GM19035 (cell line): ENCODE measurements around the gene OCA2.

Source experiments
- ATAC-seq: cut with Tn5 transposase; IDR thresholded peaks from one replicate; pipeline ENCODE4 v1.9.1; 2021; ENCODE audit not compliant: unreplicated experiment

Gene OCA2

DNA sequence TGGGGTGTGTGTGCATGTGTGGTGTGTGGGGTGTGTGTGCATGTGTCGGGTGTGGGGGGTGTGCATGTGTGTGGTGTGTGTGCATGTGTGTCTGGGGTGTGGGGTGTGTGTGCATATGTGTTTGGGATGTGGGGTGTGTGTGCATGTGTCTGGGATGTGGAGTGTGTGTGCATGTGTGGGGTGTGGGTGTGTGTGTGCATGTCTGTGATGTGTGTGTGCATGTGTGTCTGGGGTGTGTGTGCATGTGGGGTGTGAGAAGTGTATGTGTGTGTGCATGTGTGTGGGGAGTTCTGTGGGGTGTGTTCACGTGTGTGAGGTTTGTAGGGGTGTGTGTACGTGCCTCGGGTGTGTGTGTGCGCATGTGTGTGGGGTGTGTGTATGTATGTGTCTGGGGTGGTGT lies 6.7 kb upstream of the OCA2 start:
- no peak for ATAC-seq

DNA sequence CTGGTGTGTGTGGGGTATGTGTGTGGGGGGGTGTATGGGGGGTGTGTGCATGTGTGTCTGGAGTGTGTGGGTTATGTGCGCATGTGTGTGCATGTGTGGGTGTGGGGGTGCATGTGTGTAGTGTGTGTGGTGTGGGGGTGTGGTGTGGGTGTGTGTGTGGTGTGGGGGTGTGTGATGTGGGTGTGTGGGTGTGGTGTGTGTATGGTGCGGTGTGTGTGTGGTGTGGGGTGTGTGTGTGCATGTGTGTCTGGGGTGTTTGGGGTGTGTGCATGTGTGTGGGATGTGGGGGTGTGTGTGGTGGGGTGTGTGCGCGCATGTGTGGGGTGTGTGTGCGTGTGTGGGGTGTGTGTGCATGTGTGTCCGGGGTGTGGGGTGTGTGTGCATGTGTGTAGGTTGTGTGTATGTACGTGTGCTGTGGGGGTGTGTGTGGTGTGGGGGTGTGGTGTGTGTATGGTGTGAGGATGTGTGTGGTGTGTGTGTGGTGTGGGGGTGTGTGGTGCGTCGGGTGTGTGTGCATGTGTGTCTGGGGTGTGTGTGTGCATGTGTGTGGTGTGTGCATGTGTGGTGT lies 6.2 kb upstream of the OCA2 start:
- ATAC-seq = no peak

DNA sequence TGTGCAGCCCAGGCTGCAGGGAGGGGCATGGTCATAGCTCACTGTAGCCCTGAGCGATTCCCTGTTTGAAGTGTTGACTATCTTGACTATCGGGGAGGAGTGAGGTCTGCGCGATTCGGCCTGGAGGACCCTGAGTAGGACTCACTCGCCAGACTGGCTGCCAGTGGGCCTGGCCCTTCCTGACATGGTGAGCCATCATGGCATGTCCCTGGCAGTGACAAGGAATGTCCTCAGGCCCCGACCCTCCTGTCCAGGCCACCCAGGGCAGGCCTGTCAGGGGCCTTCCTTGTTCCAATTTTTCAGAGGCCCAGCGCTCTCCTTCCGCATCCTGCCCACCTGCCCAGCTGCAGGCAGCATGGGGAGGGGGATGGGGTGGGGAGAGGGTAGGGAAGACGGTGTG lies 5.2 kb upstream of the OCA2 start:
- ATAC-seq = no peak

DNA sequence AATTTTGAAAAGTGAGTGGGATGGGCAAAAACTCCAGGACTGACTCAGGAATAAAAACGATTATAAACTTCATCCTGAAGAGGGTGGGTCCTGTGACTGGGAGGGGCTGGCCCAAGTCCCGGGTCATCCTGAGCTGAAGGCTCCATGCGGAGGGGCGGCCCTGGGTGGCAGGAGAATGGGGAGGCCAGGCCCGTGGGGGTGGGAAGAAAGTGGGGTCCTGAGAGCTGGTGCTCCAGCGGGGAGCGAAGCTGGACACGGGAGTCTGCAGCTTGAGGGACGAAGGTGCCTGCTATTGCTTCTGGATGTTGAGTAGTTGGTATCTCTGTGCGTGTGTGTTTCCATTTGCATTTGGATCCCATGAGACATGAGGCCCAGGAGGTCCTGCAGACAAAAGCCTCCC lies 4.7 kb upstream of the OCA2 start:
- no peak for ATAC-seq

DNA sequence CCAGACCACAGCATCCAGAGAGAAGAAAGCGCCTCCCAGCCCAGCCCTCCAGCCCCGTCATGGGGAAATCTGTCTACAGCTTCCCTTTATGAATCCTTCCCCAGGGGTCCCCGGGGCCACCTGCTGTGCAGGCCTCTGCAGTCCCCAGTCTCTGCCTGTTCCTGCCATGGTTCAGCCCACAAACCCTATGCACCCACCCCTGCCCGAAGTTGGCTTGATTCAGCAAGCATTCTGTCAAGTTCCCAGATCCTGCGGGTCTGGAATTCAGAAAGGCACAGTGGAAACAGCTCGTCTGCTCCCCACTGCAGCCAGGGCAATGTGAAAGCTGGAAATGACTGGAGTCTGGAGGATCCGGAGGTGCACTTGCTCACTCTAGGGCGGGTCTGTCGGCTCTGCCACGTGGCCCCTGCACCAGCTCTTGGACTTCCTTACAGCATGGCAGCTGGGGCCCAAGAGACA lies 2.9 kb upstream of the OCA2 start:
- no peak for ATAC-seq

DNA sequence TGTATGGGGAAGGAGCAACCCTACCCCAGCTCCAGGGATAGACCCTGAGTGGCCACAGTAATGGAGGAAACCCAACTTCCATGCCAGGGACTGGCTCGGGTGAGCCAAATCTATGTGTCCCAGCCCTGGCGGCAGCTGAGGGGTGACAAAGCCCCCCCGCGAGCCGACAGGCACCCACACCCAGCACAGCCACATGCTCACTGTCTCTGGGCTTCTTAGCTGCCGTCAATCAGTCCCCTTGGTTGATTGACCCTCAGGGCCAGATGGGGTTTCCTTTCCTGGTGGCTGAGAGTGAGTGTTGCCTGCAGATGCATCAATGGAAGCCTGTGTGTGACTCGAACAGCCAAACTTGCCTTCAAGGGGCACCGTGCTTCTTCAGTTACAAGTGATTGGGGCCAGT lies 2.1 kb upstream of the OCA2 start:
- no peak for ATAC-seq

DNA sequence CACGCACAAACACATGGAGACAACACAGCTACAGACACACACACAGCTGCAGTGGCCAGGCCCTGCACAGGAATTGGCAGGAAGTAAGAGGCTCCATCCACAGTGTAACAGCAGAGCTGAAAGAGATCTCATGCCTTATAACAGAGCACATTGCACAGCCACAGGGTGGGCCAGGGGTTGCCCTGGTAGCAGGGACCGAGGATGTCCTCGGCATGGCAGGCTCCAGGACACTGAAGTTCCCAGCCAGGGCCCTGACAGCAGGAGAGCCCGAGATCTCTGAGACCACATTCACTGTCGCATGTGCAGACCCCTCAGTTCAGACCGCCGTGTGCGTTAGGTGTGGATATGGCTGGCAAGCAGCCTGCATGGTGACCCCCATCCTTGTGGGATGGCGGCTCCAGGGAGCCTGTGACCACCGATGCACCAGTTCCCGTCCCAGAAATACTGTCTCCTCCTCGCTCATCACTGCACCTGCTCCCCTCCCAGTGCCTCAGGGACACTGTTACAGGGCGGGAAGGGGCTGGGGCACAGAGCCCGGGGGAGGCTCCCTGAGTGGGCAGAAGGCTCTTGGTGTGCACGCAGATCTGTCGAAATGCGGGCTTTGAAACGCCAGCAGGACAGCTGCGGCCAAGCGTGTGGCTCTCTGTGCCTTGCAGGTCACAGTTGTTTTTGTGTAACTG lies 1.5 kb upstream of the OCA2 start:
- no peak for ATAC-seq

DNA sequence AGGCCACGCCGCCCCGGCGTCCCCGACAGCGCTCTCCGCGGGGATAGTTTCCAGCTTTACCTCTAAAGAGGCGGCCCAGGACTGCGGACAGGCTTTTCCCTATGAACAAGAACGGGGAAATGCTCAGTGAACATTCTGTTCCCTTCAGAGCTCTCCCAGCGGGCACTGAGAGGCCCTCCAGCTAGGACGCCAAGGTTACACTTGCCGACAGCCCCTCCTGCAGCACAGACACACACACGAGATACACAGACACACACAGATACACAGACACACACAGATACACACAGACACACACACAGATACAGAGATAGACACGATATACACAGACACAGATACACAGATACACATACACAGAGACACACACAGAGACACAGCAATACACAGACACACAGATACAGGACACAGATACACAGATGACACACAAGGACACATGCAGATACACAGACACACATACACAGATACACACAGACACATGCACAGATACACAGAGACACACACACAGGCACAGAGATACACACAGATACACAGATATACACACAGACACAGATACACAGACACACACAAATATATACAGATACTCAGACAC lies 533 bp upstream of the OCA2 start:
- ATAC-seq = no peak

DNA sequence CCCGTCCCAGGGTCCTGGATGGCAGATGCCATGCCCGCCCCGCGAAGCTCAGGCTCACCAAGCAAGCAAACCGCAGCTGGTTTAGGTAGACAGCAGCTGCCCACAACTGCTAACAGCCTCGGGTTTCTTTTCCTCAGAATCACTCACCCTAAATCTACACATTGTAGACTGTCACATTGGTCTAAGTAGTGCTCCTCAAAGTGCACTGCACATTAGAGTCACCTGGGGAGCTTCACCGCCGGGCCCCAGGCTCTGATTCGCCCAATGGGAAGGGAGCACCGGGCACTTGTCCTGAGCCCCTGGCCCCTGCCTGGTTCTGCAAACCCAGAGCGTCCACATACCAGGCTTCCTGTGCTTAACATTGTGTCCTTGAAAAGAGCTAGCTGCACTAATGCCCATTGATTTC lies 752 bp downstream of the OCA2 start:
- ATAC-seq = no peak

DNA sequence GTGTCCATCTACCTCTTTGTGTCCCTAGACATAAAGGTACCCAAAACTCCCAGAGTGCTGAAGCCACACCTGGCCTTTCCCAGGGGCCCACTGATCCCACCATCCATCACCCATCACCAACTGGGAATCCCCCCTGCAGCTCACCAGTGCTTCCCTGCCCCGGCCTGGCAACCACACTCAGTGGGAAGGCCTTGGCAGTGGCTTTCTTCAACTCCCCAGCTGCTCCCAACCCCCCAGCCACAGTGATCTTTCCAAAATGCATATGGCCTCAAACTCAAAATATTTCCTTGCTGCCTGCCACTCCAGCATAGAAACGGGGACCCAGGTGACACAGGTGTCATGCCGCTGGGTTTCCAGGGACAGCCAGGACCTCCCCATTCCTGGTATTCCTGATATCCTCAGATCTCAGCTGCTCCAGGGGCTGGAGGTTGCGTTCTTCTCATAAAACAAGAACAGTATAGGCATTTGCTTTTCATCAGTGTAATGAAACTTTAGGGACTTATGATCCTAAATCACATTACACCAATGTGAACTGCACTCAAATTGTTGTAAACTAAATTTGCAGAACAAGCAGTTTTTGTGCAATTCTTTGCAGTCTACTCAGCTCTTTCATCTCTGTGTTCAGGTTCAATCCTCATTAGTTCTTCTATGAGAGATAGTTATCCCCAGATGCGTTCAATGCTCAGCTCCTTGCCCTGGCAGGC lies 1.3 kb downstream of the OCA2 start:
- no peak for ATAC-seq

DNA sequence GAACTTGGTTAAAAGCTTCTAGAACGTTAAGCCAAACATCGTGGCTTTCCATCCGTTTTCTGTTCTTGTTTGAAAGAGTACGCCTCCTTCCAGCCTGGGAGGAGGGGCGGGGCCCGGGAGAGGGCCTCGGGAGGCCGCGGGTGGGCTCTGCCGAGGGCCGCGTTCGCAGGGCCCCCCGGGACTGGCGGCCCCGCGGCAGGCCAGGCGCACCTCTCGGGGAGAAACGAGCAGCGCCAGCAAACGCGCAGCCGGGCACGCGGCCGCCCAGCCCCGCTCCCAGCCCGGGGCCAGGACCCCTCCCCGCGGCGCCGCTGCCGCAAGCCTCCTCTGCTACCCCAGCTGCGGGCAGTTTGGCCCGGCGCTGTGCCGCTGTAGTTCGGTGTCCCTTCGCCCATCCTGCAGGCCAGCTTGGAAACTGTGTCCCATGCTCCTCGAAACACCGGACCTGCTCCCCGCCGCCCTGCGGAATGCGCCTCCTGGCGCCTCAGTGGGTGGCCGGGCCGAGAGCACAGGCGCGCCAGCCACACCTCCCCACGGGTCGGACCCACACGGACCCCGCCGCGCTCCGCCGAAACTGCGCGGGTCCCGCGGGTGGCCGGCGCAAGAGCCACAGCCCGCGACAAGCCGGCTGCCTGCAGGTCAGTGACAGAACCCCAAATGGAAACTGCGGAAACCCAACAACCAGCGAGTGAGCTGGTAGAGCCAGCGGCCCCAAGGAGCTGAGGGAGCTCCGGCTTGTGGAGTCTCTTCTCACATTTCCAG lies 2.3 kb downstream of the OCA2 start:
- no peak for ATAC-seq

DNA sequence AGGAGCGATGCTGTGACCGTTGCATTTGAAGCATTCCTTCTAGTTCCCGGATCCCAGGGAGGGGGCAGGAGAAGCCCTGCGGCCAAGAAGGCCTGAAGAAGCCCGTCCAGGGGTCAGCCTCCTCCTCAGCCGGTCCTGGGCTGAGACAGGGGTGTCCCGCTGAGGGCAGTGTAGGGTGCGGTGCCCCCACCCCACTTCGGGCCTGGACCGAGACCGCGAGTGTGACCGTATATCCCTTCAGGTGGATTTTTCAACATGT lies 2.8 kb downstream of the OCA2 start:
- no peak for ATAC-seq

DNA sequence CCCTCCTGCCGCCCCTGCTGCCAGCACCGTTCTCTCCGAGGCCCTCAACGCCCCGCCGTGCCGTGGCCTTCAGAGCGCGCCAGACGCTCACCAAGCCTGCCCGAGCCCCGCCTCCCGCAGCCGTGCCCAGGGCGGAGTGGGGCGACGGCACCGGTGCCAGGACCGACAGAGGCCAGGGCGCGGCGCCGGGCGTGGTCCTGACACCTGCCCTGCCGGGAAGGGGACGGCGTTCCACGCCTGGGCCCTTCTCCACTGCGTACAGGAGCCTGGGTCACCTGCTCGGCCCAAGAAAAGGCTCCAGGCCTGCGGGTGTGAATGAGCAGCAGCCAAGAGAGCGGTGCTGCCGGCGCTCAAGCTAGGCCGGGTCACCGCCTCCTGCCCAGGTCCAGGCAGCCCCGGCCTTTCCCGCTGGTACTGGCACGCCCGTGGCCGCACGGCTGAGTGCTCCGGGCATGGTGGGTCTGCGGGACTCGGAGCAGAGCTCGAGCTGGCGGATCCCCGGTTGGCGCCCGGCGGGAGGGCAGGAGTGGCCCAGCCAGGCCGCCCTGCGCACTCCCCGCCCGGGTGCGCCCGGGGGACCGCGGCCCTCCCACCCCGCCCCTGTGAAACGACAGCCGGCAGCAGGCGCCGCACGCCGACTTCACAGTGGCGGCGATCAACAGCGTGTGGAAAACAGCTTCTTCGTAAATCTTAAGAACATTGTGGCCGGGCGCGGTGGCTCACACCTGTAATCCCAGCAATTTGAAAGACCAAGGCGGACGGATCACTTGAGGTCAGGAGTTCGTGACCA lies 4.2 kb downstream of the OCA2 start:
- no peak for ATAC-seq

DNA sequence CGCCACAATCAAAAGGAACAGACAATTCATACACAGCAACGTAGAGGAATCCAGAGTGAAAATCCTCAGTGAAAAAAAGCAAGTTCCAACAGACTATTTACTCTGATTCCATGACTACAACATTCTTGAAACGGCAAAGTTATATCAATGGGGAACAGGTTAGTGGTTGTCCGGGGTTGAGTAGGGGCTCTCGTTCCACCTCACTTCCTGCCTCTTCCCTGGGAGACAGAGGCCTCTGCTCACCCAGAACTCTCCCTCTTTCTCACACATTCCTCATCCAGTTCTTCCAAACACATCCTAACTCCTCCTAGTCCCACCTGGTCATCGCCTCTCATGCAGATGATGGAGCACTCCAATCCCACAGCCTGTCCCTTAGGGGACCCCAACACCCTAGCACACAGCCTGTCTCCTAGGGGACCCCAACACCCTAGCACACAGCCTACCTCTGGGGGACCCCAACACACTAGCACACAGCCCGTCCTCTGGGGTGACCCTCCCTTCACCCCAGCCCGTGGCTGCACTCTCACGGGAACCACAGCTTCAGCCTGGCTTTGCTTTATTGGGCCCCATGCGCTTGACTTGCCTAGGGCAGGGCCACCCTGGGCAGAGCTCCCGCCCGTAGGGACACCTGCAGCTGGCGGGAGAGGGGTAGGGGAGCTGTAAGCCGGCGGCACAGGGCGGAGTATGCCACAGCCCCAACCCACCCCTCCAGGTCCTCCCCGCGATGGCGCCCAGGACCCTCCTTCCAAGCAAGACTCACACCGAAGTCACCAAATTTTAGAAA lies 5.2 kb downstream of the OCA2 start:
- ATAC-seq = no peak

DNA sequence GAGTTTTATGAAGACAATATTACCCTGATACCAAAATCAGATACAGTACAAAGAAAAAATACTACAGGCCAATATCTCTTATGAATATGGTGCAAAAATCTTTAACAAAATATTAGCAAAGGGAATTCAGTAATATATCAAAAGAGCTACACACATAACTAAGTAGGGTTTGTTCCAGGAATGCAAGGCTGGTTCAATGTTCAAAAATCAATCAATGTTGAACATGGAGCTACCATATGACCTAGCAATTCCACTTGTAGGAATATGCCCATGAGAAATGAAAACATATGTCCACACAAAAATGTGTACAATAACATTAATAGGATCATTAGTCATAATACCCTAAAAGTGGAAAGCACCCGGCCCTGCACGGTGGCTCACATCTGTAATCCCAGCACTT lies 7.8 kb downstream of the OCA2 start:
- ATAC-seq = no peak

DNA sequence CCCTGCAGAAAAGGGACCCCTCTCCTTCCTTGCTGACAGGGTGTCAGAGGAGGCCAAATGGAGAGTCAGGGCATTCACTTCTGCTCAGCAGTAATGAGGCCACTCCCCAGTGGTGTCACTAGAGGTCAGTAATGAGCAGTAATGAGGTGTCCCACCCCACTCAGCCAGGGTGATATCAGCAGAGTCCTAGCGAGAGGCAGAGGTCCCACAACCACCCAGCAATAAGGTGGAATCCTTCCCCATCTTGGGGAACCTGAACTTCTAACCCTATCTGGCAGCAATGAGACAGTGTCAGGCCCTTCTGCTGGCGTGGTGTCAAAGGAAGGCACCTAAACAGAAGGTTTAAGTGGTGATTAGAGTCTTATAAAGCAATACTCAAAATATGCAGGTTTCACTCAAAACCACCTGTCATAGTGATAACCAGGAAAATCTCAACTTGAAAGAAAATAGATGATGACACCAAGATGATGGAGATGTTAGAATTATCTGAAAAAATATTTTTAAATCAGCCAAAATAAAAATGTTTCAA lies 12.9 kb downstream of the OCA2 start:
- peak; percentile 97 for ATAC-seq

DNA sequence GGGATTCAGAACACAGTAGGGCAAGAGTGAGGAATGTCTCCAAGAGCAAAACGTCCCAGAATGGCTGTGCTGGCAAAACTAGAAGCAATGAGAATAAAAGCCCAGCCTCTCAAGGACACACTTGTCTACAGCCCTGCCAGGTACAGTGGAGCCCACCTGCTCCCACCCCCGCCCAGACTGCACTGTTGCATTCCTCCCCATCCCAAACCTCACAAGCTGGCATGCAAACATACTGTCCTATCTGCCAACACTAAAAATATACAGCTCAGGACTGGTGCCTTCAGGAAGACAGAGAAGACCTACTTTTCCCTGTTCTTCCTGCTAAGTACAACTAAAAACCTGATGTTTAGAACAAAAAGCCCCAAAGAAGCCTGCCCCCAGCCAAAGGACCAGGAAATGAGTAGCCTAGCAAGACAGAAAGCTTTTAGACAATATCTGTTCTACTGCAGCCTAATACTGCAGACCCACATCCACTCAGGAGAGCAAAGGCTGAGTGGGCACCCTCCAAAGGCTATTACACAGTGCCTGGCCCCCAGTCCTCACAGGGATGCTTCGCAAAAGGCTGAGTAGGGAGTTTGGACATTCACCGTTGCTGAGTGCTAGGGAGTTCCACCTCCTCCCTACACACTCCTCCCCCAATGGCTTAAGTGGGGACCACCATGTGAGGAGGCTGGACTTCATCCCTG lies 13.5 kb downstream of the OCA2 start:
- no peak for ATAC-seq

DNA sequence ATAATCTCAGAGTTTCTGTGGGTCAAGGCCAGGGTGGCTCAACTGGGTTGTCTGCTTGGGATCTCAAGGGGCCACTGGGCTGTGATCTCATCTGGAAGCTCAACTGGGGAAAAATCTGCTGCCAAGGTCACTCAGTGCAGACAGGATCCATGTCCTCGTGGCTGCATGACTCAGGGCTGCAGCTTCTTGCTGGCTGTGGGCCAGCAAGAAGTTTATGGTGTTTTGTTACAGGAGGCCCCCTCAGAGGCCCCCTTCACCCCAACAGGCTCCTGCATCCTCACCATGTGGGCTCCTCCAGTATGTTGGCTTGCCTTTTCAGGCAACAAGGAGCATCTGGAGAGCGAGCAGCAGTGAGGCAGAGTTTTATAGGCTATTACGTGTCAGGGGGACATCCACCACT lies 14.6 kb downstream of the OCA2 start:
- ATAC-seq = no peak
